ENCODE results near the gene KRTAP5-8. TPM values are rescaled to one million over a fixed set of nuclear protein-coding genes. Genes with fewer than 3 reads are reported as not detected.
A peak's percentile ranks its signal among the peaks of the same experiment; 100 is the strongest.
"Not testable (repeated sequence)": the region's sequence is repeated elsewhere in the genome, so short reads cannot be mapped to it uniquely, and the experiment has no call there.

KRTAP5-8 gene
- total RNA-seq, 8 experiments from 2014 or later = 0.11 to 0.81 (median 0.37) TPM; not detected in 1

DNA sequence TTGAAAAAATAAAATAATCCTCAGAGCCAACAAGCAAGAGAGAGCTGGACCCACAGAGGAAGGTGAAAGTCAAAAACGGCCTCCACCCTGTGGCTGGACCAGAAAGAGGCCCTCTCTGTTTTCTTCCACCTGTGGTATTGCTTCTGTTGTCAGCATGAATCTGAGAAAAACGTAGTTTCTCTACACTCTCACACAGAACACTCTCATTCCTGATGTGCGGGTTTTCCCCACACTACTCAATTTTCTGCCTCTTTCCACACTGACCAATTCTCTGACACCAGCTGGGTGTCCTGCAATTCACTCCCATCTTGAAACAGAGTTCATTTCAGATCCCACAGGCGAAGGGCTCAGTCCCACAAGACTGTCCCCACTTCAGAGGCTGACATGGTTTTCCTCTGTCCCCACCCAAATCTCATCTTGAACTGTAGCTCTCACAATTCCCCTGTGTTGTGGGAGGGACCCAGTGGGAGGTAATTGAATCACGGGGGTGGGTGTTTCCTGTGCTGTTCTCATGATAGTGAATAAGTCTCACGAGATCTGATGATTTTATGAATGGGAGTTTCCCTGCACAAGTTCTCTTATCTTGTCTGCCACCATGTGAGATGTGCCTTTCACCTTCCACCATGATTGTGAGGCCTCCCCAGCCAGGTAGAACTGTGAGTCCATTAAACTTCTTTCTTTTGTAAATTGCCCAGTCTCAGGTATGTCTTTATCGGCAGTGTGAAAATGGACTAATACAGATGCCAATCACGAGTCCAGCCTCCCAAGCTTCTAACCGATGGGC is 2.9 kb downstream of the KRTAP5-8 start:
- in situ Hi-C loops (cut with MboI; ENCODE audit: low pct_unique_long_range_greater_than_20kb in 2 of 9, low sequenced_read_pairs in 9 of 9, unreplicated experiment in 9 of 9); H3K27ac ChIP-seq; ATAC-seq (replicated peaks in 6 of 8); H3K4me1 ChIP-seq (replicated peaks in 1 of 2); H3K4me3 ChIP-seq: not testable (repeated sequence)
- WGBS, 10 experiments = 32 to 97% (median 52%) methylated on average over 1 to 9 of the region's 9 CpGs; no CpG with 5 or more reads in 1 of the 10 experiments

DNA sequence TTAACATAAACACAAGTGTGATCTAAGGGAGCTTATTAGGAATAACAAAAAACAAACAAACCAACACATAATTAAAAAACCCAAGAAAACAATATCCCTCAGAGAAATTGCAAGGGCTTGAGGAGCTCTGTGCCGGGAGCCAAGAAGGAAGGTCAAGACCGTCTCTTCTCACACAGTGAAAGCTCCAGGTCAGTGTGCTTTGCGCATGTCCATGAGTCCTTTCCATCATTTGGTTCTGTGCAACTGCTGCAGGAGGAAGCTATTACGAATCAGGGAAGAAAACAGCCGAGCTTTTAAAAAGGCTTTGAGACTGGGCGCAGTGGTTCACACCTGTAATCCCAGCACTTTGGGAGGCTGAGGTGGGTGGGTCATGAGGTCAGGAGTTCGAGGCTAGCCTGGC is 4.6 kb downstream of the KRTAP5-8 start:
- in situ Hi-C loops (cut with MboI; ENCODE audit: low pct_unique_long_range_greater_than_20kb in 2 of 9, low sequenced_read_pairs in 9 of 9, unreplicated experiment in 9 of 9) = no loop called here
- Histone ChIP-seq H3K27ac (no peak overlapping the region), H3K4me1 (replicated peaks in 1 of 2) (no peaks in the 10 kb centered on the region), H3K4me3 (no peak overlapping the region)
- ATAC-seq (replicated peaks in 6 of 8) = no peak
- WGBS, 10 experiments = 38 to 82% (median 74%) methylated on average over 2 to 6 of the region's 7 CpGs; no CpG with 5 or more reads in 4 of the 10 experiments

DNA sequence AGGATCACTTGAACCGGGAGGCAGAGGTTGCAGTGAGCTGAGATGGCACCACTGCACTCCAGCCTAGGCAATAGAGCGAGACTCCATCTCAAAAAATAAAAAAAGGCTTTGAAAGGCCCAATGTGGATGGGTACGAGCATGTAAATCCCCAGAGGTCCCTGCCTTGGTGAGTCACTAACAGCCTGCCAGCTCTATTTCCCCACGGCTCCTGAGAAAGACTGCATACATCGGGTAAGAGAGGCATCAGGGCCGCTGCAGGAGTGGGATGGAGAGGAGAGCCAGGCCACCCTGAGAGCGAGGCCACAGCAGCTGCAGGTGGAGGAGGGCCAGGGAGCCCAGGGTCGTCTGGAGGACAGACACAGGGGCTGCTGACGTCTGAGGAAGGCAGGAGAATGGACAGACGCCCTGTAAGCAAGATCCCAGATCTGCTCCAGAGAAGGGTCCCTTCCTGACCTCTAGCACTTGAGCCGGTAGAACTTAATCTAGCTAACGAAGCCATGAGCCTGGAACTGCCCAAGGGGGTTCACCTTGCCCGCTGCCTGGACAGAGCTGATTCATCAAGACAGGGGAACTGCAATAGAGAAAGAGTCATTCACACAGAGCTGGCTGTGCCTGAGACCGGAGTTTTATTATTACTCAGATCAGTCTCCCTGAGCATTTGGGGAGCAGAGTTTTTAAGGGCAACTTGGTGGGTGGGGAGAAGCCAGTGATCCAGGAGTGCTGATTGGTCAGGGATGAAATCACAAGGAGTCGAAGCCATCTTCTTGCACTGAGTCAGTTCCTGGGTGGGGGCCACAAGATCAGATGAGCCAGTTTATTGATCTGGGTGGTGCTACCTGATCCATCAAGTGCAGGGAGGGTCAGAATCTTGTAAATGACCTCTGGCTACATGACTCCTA is 5.3 kb downstream of the KRTAP5-8 start:
- WGBS, 10 experiments = 20 to 89% (median 68%) methylated on average over 1 to 11 of the region's 15 CpGs; no CpG with 5 or more reads in 2 of the 10 experiments
- ATAC-seq (replicated peaks in 6 of 8) = peak in 7 of 8 experiments; percentile 31 to 70 (median 60)
- in situ Hi-C loops (cut with MboI; ENCODE audit: low pct_unique_long_range_greater_than_20kb in 2 of 9, low sequenced_read_pairs in 9 of 9, unreplicated experiment in 9 of 9) = no loop called here
- Histone ChIP-seq H3K4me1 (replicated peaks in 1 of 2) (no peaks in the 10 kb centered on the region), H3K27ac (no peak overlapping the region), H3K4me3 (no peak overlapping the region)

DNA sequence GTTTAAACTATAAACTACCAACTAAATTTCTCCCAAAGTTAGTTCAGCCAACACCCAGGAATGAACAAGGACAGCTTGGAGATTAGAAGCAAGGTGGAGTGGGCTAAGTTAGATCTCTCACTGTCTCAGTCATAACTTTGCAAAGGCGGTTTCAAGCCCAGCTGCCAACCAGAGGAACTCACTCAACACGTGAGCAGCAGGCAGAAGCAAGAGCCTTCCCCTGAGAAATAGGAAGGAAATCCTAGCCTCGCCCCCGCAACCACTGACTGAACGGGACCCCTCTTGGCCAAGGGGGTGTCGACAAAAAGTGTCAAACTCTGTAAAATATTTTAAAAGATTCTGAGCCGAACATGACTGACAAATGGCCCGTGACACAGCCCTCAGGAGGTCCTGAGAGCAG is 6.0 kb downstream of the KRTAP5-8 start:
- peak in 2 of 8 experiments; percentile 40 to 50 for ATAC-seq (replicated peaks in 6 of 8)
- H3K4me3 ChIP-seq = no peak overlapping the region
- in situ Hi-C loops (cut with MboI; ENCODE audit: low pct_unique_long_range_greater_than_20kb in 2 of 9, low sequenced_read_pairs in 9 of 9, unreplicated experiment in 9 of 9) = no loop called here
- H3K4me1 ChIP-seq (replicated peaks in 1 of 2) = no peaks in the 10 kb centered on the region
- no peak overlapping the region for H3K27ac ChIP-seq
- WGBS, 10 experiments = 0 to 90% (median 61%) methylated on average over 1 to 8 of the region's 8 CpGs; no CpG with 5 or more reads in 3 of the 10 experiments

DNA sequence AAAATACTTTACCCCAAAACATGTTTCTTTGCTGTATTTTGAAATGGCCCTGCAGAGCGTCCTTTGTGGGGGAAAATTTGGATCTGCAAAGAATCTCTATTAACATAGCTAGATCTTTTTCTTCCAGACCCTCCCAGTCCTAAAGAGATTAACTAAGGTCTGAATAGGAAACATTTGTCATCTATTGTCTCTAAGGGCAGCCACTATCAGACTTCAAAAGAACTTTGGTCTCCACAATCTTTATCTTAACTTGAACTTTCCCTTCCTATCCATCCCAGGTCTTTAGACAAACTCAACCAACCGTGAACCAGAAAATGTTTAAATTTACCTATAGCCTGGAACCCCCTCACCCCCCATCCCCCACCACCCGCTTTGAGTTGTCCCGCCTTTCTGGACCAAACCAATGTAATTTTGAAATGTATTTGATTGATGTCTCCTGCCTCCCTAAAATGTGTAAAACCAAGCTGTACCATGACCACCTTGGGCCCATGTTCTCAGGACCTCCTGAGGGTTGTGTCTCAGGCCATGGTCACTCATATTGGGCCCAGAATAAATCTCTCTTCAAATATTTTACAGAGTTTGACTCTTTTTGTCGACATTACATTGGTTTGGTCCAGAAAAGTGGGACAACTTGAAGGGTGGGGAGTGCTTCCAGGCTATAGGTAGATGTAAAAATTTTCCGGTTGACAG is 6.8 kb downstream of the KRTAP5-8 start:
- Histone ChIP-seq H3K27ac (no peak overlapping the region), H3K4me3 (no peak overlapping the region), H3K4me1 (replicated peaks in 1 of 2) (no peaks in the 10 kb centered on the region)
- in situ Hi-C loops (cut with MboI; ENCODE audit: low pct_unique_long_range_greater_than_20kb in 2 of 9, low sequenced_read_pairs in 9 of 9, unreplicated experiment in 9 of 9) = no loop called here
- ATAC-seq (replicated peaks in 6 of 8) = no peak
- 25 to 100% (median 48%) methylated on average over 1 to 5 of the region's 6 CpGs for WGBS, 10 experiments

DNA sequence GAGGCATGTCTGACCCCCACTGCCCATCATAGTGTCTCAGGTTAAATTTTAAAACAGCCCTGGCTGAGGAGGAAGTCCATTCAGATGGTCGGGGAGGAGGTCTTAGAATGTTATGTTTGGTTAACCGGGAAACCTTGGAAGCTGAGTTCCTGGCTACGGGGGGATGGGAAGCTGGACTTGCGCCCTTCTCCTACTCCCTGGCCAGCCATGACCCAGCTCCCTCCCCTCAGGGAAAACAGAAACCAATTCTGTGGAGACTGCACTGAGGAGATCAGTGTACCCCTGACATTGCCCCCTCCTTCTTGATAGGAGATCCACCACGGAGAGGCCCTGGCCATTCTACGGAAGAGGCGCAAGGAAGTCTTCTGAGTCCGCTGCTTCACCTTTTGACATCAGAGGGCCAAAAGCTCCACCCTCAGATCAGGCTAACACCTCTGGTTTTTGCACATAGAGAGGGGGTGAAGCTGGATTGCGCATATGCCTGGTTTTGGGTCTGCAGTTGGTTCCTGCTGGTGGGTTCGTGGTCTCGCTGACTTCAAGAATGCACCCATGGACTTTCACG is 7.7 kb downstream of the KRTAP5-8 start:
- in situ Hi-C loops (cut with MboI; ENCODE audit: low pct_unique_long_range_greater_than_20kb in 2 of 9, low sequenced_read_pairs in 9 of 9, unreplicated experiment in 9 of 9) = no loop called here
- 40 to 100% (median 82%) methylated on average over 1 to 9 of the region's 12 CpGs; no CpG with 5 or more reads in 1 of the 10 experiments for WGBS, 10 experiments
- no peak for ATAC-seq (replicated peaks in 6 of 8)
- Histone ChIP-seq H3K27ac (no peak overlapping the region), H3K4me1 (replicated peaks in 1 of 2) (no peaks in the 10 kb centered on the region), H3K4me3 (no peak overlapping the region)

DNA sequence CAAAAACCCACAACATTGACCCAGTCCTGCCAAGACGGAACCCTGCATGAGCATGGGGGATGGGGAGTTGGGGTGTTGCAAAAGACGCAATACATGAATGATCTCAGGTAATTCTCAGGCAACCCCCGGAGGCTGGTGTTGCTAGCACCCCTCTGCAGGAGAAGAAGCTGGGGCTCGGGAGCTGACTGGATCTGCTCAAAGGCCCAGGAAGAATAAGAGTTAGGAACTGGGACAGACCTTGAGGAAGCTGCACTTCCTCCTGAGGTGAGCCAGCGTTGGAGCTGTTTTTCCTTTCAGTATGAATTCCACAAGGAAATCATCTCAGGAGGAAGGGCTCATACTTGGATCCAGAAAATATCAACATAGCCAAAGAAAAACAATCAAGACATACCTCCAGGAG is 10.3 kb downstream of the KRTAP5-8 start, which contains the start of gene KRTAP5-9:
TSS of gene KRTAP5-9 (plus strand) at position 301 of the 400 bp plus-strand sequence. CDS start 238 bp downstream, outside the sequence.
- Histone ChIP-seq H3K4me1 (replicated peaks in 1 of 2) (no peaks in the 10 kb centered on the region), H3K4me3 (no peak within 1 kb of the TSS), H3K27ac (no peak within 1 kb of the TSS)
- WGBS, 10 experiments = 17 to 86% (median 76%) methylated on average over 1 to 3 of the region's 5 CpGs; no CpG with 5 or more reads in 5 of the 10 experiments
- in situ Hi-C loops (cut with MboI; ENCODE audit: low pct_unique_long_range_greater_than_20kb in 2 of 9, low sequenced_read_pairs in 9 of 9, unreplicated experiment in 9 of 9) = no loop called here
- no peak for ATAC-seq (replicated peaks in 6 of 8)

DNA sequence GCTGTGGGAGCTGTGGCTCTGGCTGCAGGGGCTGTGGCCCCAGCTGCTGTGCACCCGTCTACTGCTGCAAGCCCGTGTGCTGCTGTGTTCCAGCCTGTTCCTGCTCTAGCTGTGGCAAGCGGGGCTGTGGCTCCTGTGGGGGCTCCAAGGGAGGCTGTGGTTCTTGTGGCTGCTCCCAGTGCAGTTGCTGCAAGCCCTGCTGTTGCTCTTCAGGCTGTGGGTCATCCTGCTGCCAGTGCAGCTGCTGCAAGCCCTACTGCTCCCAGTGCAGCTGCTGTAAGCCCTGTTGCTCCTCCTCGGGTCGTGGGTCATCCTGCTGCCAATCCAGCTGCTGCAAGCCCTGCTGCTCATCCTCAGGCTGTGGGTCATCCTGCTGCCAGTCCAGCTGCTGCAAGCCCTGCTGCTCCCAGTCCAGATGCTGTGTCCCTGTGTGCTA is 10.9 kb downstream of the KRTAP5-8 start:
- H3K4me1 ChIP-seq (replicated peaks in 1 of 2) = no peaks in the 10 kb centered on the region
- WGBS, 10 experiments = 47% methylated on average over 4 of the region's 5 CpGs; no CpG with 5 or more reads in 9 of the 10 experiments
- no peak overlapping the region for H3K27ac ChIP-seq
- no peak for ATAC-seq (replicated peaks in 6 of 8)
- in situ Hi-C loops (cut with MboI; ENCODE audit: low pct_unique_long_range_greater_than_20kb in 2 of 9, low sequenced_read_pairs in 9 of 9, unreplicated experiment in 9 of 9) = no loop called here
- H3K4me3 ChIP-seq = no peak overlapping the region

DNA sequence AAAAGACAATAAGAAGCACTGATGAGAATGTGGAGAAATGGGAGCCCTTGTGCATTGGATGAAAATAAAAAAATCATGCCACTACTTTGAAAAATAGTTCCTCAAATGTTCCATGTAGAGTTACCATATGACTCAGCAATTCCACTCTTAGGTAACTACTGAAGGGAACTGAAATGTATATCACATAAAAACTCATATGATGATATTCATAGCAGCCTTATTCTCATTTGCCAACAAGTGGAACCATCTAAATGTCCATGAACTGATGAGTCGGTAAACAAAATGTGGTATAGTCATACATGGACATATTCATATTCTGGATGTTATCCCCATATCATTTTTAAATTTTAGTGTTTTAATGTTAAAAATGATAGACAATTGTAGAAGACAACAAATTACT is 13.9 kb downstream of the KRTAP5-8 start:
- 17 to 100% (median 94%) methylated on average over 1 of the region's 1 CpG; no CpG with 5 or more reads in 2 of the 10 experiments for WGBS, 10 experiments
- no peak overlapping the region for H3K4me3 ChIP-seq
- no peak for ATAC-seq (replicated peaks in 6 of 8)
- H3K4me1 ChIP-seq (replicated peaks in 1 of 2) = no peaks in the 10 kb centered on the region
- no peak overlapping the region for H3K27ac ChIP-seq
- in situ Hi-C loops (cut with MboI; ENCODE audit: low pct_unique_long_range_greater_than_20kb in 2 of 9, low sequenced_read_pairs in 9 of 9, unreplicated experiment in 9 of 9) = no loop called here

DNA sequence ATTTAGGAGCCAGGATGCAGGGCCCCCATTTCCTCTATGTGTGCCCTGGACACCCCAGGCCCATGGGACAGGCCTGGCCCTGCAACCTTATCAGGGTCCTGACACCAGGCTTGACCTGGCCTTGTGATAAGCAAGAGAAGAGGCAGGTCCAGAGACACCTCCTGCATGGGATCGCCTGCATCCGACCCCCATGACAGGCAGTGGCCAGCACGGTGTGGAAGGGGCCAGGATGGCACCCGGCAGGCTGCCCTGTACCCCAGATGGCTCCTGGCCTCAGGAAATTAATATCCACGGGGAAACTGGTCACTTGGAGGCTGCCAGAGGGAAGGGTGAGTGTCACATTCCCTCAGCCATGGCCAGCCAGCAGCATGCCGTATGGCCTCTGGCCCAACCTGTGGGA is 17.2 kb downstream of the KRTAP5-8 start:
- H3K4me1 ChIP-seq (replicated peaks in 1 of 2) = no peaks in the 10 kb centered on the region
- WGBS, 10 experiments = 26 to 83% (median 55%) methylated on average over 1 to 5 of the region's 6 CpGs; no CpG with 5 or more reads in 6 of the 10 experiments
- H3K27ac ChIP-seq = no peak overlapping the region
- no peak for ATAC-seq (replicated peaks in 6 of 8)
- H3K4me3 ChIP-seq = no peak overlapping the region
- in situ Hi-C loops (cut with MboI; ENCODE audit: low pct_unique_long_range_greater_than_20kb in 2 of 9, low sequenced_read_pairs in 9 of 9, unreplicated experiment in 9 of 9) = no loop called here

DNA sequence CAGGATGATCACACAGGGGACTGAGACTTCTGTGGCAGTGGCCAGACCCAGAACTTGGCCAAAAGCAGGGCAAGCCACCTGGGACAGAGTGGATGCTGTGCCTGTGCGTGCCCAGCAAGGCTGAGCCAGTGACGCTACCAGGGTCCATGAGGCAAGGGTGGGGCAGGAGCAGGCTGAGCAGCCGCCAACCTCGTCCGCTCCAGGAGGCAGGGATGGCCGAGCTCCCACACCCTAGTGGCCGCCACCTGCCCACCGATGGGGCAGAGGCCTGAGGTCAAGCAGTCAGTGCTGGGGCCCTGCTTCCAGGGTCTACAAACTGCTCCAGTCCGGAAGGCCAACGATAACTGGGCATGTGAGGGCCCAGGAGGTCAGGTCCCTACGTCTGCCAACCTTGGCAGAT is 17.7 kb downstream of the KRTAP5-8 start:
- in situ Hi-C loops (cut with MboI; ENCODE audit: low pct_unique_long_range_greater_than_20kb in 2 of 9, low sequenced_read_pairs in 9 of 9, unreplicated experiment in 9 of 9) = no loop called here
- no peak for ATAC-seq (replicated peaks in 6 of 8)
- WGBS, 10 experiments = 50 to 100% (median 86%) methylated on average over 1 to 4 of the region's 11 CpGs; no CpG with 5 or more reads in 6 of the 10 experiments

DNA sequence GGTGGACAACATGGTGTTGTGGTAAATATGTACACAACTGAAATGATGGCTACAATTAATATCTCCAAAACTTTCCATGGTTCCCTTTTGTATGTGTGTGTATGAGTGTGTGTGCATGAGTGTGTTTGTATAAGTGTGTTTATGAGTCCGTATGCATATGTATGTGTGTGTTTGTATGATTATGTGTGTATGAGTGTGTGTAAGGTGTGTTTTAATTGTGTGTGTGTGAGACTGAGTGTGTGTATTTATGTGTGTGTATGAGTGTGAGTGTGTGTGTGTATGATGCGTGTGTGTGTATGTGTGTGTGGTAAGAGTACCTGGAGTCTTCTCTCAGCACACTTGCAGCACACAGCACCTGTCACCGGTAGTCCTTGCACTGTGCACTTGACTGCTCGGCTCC is 18.2 kb downstream of the KRTAP5-8 start:
- in situ Hi-C loops (cut with MboI; ENCODE audit: low pct_unique_long_range_greater_than_20kb in 2 of 9, low sequenced_read_pairs in 9 of 9, unreplicated experiment in 9 of 9) = no loop called here
- no peak overlapping the region for H3K27ac ChIP-seq
- ATAC-seq (replicated peaks in 6 of 8) = no peak
- WGBS, 10 experiments = 40 to 100% (median 82%) methylated on average over 1 to 4 of the region's 4 CpGs; no CpG with 5 or more reads in 2 of the 10 experiments
- no peaks in the 10 kb centered on the region for H3K4me1 ChIP-seq (replicated peaks in 1 of 2)
- H3K4me3 ChIP-seq = no peak overlapping the region

More for the DNA sequence above, 17.7 kb downstream of the KRTAP5-8 start:
- Histone ChIP-seq H3K27ac (no peak overlapping the region), H3K4me3 (no peak overlapping the region), H3K4me1 (replicated peaks in 1 of 2) (no peaks in the 10 kb centered on the region)
